Activated T-cell treated with anti-CD3 and anti-CD28 coated beads for 4 hours (primary cell): Measurements from ENCODE around the gene FNDC11.
"Not testable (repeated sequence)": the region's sequence is repeated elsewhere in the genome, so short reads cannot be mapped to it uniquely, and the experiment has no call there.

Experiments used
- DNase-seq: peaks from one replicate; pipeline ENCODE4 v3.0.0-alpha.2; 2020

Gene FNDC11, protein sequence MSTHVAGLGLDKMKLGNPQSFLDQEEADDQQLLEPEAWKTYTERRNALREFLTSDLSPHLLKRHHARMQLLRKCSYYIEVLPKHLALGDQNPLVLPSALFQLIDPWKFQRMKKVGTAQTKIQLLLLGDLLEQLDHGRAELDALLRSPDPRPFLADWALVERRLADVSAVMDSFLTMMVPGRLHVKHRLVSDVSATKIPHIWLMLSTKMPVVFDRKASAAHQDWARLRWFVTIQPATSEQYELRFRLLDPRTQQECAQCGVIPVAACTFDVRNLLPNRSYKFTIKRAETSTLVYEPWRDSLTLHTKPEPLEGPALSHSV

GRCh38 chr20:63553933-63554290, at the start of gene FNDC11:
TSS of gene FNDC11 (plus strand) at chr20:63554159. CDS start at chr20:63555664, 1,505 bp downstream.
- DNase-seq: peak; percentile 42

DNA sequence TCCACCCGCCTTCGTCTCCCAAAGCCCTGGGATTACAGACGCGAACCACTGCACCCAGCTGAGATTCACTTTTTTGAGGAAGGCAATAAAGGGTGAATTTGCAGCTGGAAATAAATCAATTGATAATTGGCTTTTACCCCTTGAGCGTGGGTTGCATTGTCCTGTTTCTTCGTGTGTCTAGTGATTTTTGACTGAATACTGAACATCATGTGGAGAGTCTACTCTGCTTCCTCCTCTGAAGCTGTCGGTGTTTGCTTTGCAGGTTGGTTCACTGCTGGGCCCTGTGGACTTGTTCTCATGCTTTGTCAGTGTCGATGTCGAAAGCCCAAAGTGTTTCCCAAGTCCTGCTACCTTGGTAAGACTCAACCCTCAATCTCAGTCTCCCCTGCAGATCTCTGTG, 49.3 kb upstream of the FNDC11 start:
- DNase-seq: no peak

DNA sequence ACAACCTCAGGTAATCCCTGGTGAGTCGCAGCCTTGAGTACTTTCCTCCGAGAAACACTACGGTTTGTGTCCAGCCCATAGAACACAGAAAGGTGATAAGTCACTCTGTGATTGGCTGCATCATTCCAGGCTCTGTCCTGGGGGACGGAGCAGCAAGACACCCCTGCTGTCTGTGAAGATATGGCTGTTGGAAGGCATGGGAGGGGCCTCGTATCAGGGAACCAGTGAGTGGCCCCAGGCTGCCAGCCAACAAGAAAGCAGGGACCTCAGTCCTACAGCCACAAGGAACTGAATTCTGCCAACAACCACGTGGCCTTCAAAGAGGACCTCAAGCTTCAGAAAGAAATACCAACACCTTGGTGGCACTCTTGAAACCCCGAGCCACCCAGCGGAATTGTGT, 48.7 kb upstream of the FNDC11 start:
- DNase-seq: no peak

- no peak for DNase-seq
These were observed 48.2 kb upstream of the FNDC11 start for GRCh38 chr20:63505723-63506122.

GRCh38 chr20:63507083-63507743, 46.7 kb upstream of the FNDC11 start:
- no peak for DNase-seq

GRCh38 chr20:63508072-63508768, 45.7 kb upstream of the FNDC11 start:
- no peak for DNase-seq

DNA sequence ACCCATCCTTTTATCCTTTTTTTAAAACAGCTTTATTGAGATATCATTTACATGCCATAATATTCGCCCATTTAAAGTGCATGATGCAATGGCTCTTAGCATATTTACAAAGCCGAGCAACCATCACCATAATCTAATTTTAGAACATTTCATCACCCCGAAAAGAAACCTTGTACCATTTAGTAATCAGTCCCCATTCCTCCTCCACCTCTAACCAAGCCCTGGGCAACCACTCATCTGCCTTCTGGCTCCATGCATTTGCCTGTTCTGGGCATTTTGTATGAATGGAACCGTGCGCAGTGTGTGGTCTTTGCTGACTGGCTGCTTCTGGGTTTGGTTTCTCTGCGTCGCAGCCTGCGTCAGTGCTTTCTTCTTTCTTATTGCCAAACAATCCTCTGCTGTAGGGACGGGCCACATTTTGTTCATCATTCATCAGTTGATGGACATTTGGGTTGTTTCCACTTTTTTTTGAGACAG, 44.8 kb upstream of the FNDC11 start:
- no peak for DNase-seq

- DNase-seq: no peak
These were observed 40.8 kb upstream of the FNDC11 start for GRCh38 chr20:63513207-63513606.

- not testable (repeated sequence) for DNase-seq
These were observed 39.4 kb upstream of the FNDC11 start for GRCh38 chr20:63514520-63514919.

- DNase-seq: no peak
These were observed 36.3 kb upstream of the FNDC11 start for GRCh38 chr20:63517376-63518309.

- DNase-seq: no peak
These were observed 35.6 kb upstream of the FNDC11 start for GRCh38 chr20:63518351-63518861.

DNA sequence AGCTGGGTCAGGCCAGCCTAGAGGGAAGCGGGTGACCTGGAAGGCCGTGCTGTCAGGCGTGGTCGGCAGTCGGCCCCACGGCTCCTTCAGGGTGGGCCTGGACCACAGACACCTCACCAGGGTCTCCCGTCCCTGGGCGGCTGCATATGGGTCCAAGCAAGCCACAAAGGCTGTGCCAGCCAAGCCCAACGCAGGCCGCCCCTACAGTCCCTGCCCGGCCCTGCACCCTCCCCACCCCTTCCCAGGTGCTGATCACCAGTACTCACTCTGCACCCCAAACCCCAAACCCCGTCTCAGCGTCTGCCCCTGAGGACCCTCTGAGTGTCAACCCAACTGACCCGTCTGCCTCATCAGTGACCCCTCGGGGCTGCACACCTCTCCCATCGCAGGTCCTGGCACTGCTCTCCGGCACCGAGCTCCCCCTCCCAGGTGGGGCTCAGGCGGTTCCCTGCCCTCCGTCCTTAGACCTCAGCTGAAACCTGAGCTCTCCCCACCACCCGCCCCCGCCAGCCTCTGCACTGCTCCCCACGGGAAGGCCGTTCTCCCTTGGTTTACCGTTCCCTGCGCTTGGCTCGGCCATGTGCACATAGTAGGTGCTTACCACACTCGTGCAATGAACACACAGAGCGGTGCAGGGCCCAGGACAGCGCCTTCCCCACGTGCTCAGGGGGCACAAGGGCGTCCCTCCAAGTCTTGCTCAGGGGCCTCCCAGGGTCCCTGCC, 34.9 kb upstream of the FNDC11 start:
- no peak for DNase-seq

- peak; percentile 43 for DNase-seq
These were observed 34.1 kb upstream of the FNDC11 start for GRCh38 chr20:63519668-63520503.

DNA sequence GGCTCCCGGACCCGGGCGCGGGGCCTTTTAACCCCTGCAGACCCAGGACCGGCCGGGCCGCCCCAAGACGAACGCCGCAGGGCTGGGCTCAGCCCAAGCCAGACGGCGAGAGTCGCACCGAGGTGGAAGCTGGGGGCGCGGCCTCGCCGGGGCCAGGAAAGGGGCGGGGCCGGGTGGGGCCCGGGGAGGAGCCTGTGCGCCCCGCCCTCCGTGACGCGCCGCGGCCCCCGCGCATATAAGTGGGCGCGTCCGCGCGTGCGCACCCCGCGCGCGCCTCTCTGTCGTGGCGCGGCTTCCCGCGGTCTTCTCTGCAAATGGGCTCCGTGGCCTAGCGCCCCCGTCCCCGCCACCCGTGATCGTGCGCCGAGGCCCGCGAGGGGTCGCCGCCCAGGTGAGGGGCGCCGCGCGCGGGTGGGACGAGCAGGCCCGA, 33.4 kb upstream of the FNDC11 start, which contains the start of gene PPDPF:
TSS of gene PPDPF (plus strand) at position 262 of the 430 bp plus-strand sequence. CDS start 544 bp downstream, outside the sequence.
- peak; percentile 80 for DNase-seq

- DNase-seq: peak; percentile 50
These were observed 32.9 kb upstream of the FNDC11 start for GRCh38 chr20:63520934-63521601.

- DNase-seq: no peak
These were observed 32.4 kb upstream of the FNDC11 start for GRCh38 chr20:63521602-63522001.

- DNase-seq: no peak
These were observed 31.7 kb upstream of the FNDC11 start for GRCh38 chr20:63522091-63522868.

- no peak for DNase-seq
These were observed 30.9 kb upstream of the FNDC11 start for GRCh38 chr20:63522981-63523611.

- DNase-seq: no peak
These were observed 28.8 kb upstream of the FNDC11 start for GRCh38 chr20:63525185-63525584.
